Measurements from ENCODE around the gene CADM3. TPM values are rescaled to one million over a fixed set of nuclear protein-coding genes. Genes with fewer than 3 reads are reported as not detected.

The CADM3 gene
- total and polyA plus RNA-seq, 9 of the 15 experiments (the other 6 are each of a cell fraction or from before 2014, with no cell fraction given): 0.04 TPM; not detected in 8

DNA sequence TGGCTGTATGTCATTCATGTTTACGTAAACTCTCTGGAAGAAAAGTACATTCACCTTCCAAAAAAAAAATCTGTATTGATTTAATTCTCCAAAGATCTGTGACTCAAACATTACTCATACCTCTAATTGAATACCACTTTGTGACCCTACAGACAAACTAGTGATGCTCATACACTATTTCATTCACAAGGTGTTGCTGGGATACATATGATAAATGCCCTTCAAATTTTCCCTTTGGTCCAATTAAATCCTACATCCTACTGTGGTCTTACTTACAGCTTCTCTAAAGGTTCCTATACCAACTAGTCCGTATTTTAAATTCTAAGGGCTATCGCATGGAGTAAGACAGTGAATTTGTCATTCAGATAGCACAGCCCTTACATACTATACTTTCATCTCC, 26.8 kb upstream of the CADM3 start:
- in situ Hi-C loops (cut with MboI) (no loop called here), intact Hi-C loops (cut with micrococcal nuclease) (no loop called here)
- POLR2A ChIA-PET: no interaction called here
- ATAC-seq: no peak
- Histone ChIP-seq H3K36me3 (ENCODE audit: control insufficient read depth, insufficient read depth, low read length) (no peaks in the 10 kb centered on the region), H3K79me2 (ENCODE audit: control insufficient read depth, insufficient read depth, low read length) (no peaks in the 10 kb centered on the region), H3K9me1 (ENCODE audit: control insufficient read depth, insufficient read depth, low read length) (no peaks in the 10 kb centered on the region), H3K27ac (ENCODE audit: extremely low read depth, low read depth, low read length) (no peak overlapping the region), H3K27me3 (ENCODE audit: control insufficient read depth in 2 of 2, insufficient read depth in 2 of 2, low read length in 2 of 2) (no peaks in the 10 kb centered on the region; a peak in 1 of 5 replicates), H4K20me1 (replicated peaks; ENCODE audit: control insufficient read depth, insufficient read depth, low read length) (no peaks in the 10 kb centered on the region), H3K4me1 (replicated peaks in 1 of 2; ENCODE audit: control insufficient read depth in 2 of 2, insufficient read depth in 2 of 2, low read length in 2 of 2) (no peaks in the 10 kb centered on the region), H3K4me3 (no peak overlapping the region), H3K4me2 (ENCODE audit: insufficient read depth, low read length) (no peak overlapping the region), H2AFZ (ENCODE audit: low read depth, low read length) (no peak overlapping the region), H3K9me3 (replicated peaks; ENCODE audit: control insufficient read depth, insufficient read depth, low read depth, low read length) (no peaks in the 10 kb centered on the region), H3K9ac (ENCODE audit: insufficient read depth in 1 of 2, low read depth in 2 of 2, low read length in 2 of 2) (no peak overlapping the region)
- CTCF ChIA-PET (ENCODE audit: low intra/inter-chr PET ratio): no interaction called here
- BruUV-seq (replicated peaks): no TSS peak
- 0% methylated on average over 3 of the region's 3 CpGs for WGBS (ENCODE audit: insufficient coverage, low coverage, missing lambda C conversion rate)
- TF ChIP-seq CBX1 (IDR thresholded peaks at IDR 0.05; ENCODE audit: low read depth): no peak
- TF ChIP-seq NFXL1 (CRISPR knock-in tag; IDR thresholded peaks at IDR 0.05): no peak
- TF ChIP-seq SNRNP70 (optimal IDR thresholded peaks at IDR 0.05; ENCODE audit: low read depth, low read length): no peak
- no peak for TF ChIP-seq ASH1L (IDR thresholded peaks at IDR 0.05; ENCODE audit: borderline replicate concordance, low read depth, partially characterized antibody)
- TF ChIP-seq SOX6 (IDR thresholded peaks at IDR 0.05): no peak
- no peak for TF ChIP-seq SRSF3 (IDR thresholded peaks at IDR 0.05; ENCODE audit: insufficient read depth, low read length)
- FAIRE-seq: no peak
- no peak for DNase-seq (ENCODE audit: extremely low read depth in 1 of 4, low spot score in 3 of 4)

DNA sequence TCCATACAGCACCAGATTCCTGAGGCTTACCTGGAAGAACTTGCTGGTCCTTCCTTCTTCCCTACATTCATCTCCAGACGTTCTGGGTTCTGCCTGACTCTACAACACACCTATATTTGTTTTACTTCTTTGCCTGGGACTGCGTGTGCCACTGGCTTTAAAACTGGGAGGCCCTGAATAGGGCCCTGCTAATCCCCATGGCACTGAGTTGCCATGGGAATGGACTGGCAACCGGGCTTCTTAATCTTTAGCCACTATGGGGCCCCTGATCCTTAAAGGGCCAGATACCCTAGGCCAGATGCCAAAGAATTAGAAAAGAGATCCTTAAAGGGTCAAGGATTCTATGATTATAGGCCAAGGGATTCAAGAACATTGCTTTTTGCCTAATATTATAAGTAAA, 24.4 kb upstream of the CADM3 start:
- H2AFZ ChIP-seq (ENCODE audit: low read depth, low read length): no peak overlapping the region
- no peaks in the 10 kb centered on the region for H3K79me2 ChIP-seq (ENCODE audit: control insufficient read depth, insufficient read depth, low read length)
- ATAC-seq (no peak), FAIRE-seq (no peak), DNase-seq (ENCODE audit: extremely low read depth in 1 of 4, low spot score in 3 of 4) (no peak)
- no peaks in the 10 kb centered on the region; a peak in 1 of 5 replicates for H3K27me3 ChIP-seq (ENCODE audit: control insufficient read depth in 2 of 2, insufficient read depth in 2 of 2, low read length in 2 of 2)
- intact Hi-C loops (cut with micrococcal nuclease) (no loop called here), in situ Hi-C loops (cut with MboI) (no loop called here)
- H3K36me3 ChIP-seq (ENCODE audit: control insufficient read depth, insufficient read depth, low read length): no peaks in the 10 kb centered on the region
- H3K9me3 ChIP-seq (replicated peaks; ENCODE audit: control insufficient read depth, insufficient read depth, low read depth, low read length): no peaks in the 10 kb centered on the region
- no peak overlapping the region for H3K27ac ChIP-seq (ENCODE audit: extremely low read depth, low read depth, low read length)
- H4K20me1 ChIP-seq (replicated peaks; ENCODE audit: control insufficient read depth, insufficient read depth, low read length): no peaks in the 10 kb centered on the region
- no peak overlapping the region for H3K9ac ChIP-seq (ENCODE audit: insufficient read depth in 1 of 2, low read depth in 2 of 2, low read length in 2 of 2)
- H3K4me2 ChIP-seq (ENCODE audit: insufficient read depth, low read length): no peak overlapping the region
- WGBS (ENCODE audit: insufficient coverage, low coverage, missing lambda C conversion rate): 0% methylated on average over 3 of the region's 3 CpGs
- no peak overlapping the region for H3K4me3 ChIP-seq
- CTCF ChIA-PET (ENCODE audit: low intra/inter-chr PET ratio): no interaction called here
- no peaks in the 10 kb centered on the region for H3K4me1 ChIP-seq (replicated peaks in 1 of 2; ENCODE audit: control insufficient read depth in 2 of 2, insufficient read depth in 2 of 2, low read length in 2 of 2)
- no TSS peak for BruUV-seq (replicated peaks)
- POLR2A ChIA-PET: no interaction called here
- H3K9me1 ChIP-seq (ENCODE audit: control insufficient read depth, insufficient read depth, low read length): no peaks in the 10 kb centered on the region
- TF ChIP-seq, protein P1, sequence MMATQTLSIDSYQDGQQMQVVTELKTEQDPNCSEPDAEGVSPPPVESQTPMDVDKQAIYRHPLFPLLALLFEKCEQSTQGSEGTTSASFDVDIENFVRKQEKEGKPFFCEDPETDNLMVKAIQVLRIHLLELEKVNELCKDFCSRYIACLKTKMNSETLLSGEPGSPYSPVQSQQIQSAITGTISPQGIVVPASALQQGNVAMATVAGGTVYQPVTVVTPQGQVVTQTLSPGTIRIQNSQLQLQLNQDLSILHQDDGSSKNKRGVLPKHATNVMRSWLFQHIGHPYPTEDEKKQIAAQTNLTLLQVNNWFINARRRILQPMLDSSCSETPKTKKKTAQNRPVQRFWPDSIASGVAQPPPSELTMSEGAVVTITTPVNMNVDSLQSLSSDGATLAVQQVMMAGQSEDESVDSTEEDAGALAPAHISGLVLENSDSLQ (IDR thresholded peaks at IDR 0.05): no peak
- no peak for TF ChIP-seq RFX7 (CRISPR knock-in tag; IDR thresholded peaks at IDR 0.05)
- TF ChIP-seq, protein P2, sequence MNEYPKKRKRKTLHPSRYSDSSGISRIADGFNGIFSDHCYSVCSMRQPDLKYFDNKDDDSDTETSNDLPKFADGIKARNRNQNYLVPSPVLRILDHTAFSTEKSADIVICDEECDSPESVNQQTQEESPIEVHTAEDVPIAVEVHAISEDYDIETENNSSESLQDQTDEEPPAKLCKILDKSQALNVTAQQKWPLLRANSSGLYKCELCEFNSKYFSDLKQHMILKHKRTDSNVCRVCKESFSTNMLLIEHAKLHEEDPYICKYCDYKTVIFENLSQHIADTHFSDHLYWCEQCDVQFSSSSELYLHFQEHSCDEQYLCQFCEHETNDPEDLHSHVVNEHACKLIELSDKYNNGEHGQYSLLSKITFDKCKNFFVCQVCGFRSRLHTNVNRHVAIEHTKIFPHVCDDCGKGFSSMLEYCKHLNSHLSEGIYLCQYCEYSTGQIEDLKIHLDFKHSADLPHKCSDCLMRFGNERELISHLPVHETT (CRISPR knock-in tag; conservative IDR thresholded peaks at IDR 0.05 in 1 of 2, IDR thresholded peaks at IDR 0.05 in 1 of 2): no peak
